Activated T-cell treated with anti-CD3 and anti-CD28 coated beads for 48 hours (primary cell): Measurements from ENCODE around the gene ZNF506.
"Not testable (repeated sequence)": the region's sequence is repeated elsewhere in the genome, so short reads cannot be mapped to it uniquely, and the experiment has no call there.

Experiments
- DNase-seq: peaks from one replicate; pipeline ENCODE4 v3.0.0-alpha.2; 2020; ENCODE audit warnings: low read depth

The ZNF506 gene

DNA sequence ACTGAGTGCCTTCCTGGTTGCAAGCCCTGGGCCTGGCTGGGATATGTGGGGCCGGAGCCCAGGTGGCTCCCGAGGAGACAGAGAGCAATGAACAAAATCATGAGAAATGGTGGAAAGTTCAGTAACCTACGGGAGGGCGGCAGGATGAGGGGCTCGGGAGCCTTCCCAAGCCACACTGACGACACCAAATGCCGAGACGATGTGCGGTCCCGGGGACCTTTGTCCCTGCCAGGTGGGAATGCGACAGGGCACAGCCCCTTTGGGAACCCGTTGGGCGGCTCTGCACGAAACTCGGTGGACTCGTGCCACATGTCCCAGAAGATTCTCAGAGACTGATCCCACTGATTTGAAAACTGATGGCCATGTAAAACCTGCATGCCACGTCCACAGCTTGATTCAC, 76.9 kb downstream of the ZNF506 start:
- DNase-seq, result no peak

DNA sequence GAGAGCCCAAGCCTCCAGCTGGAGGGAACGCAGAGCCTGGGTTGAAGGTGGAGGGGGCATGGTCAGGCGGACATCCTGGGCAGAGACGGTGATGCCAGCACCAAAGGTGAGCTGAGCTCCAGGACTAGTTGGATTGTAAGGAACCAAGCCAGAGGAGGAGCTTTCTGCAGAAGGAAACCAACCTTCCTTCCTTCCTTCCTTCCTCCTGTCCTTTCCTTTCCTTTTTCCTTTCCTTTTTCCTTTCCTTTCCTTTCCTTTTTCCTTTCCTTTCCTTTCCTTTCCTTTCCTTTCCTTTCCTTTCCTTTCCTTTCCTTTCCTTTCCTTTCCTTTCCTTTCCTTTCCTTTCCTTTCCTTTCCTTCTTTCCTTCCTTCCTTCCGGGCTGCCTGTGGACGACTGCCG, 77.6 kb downstream of the ZNF506 start:
- DNase-seq, result not testable (repeated sequence)

GRCh38 chr19:19743176-19743575, 78.4 kb downstream of the ZNF506 start:
- DNase-seq, result no peak

- no peak for DNase-seq
Measured at GRCh38 chr19:19742773-19743172, 78.8 kb downstream of the ZNF506 start.
